Measurements from ENCODE around the gene SEC16A. TPM values are rescaled to one million over a fixed set of nuclear protein-coding genes. Genes with fewer than 3 reads are reported as not detected.

SEC16A gene
- total RNA-seq, result 10 to 100 TPM; 76.3 to 99.0 (median 92.4) TPM
- total RNA-seq (2013), result 55.2 TPM
- 143 to 327 (median 234) reads per million in 29 experiments for total RNA-seq

- peaks cover 37 to 40% (median 38%) of the 10 kb centered on the region in 3 donors for H3K4me1 Mint-ChIP-seq
- CTCF ChIA-PET, result interaction anchor here in 1 of 2 donors (1.1 kb wide), 1 partner anchor 56 kb away, joined by 6 read pairs; no protein-coding TSS in a partner anchor
- H3K9me3 ChIP-seq, result no peaks in the 10 kb centered on the region
- peak within 1 kb of the TSS; percentile 97 for H3K27ac ChIP-seq (ENCODE audit: low read length)
- ATAC-seq (replicated peaks in 1 of 4), result peak; percentile 68 to 78 (median 72)
- peaks cover 7 to 44% of the 10 kb centered on the region in 2 experiments for H3K4me1 ChIP-seq (ENCODE audit: control insufficient read depth in 1 of 2, extremely low read depth in 1 of 2, insufficient read depth in 2 of 2, low read length in 2 of 2)
- H3K27me3 Mint-ChIP-seq, result no peaks in the 10 kb centered on the region
- H3K36me3 Mint-ChIP-seq, result peaks cover 7% of the 10 kb centered on the region
- peak; percentile 96 to 100 (median 99) for DNase-seq
- peaks cover 0 to 6% of the 10 kb centered on the region in 2 experiments for H3K27me3 ChIP-seq (replicated peaks in 1 of 2; ENCODE audit: control insufficient read depth in 2 of 2, extremely low read depth in 1 of 2, insufficient read depth in 2 of 2, low read length in 1 of 2)
- peak within 1 kb of the TSS; percentile 94 to 97 (median 94) for H3K4me3 Mint-ChIP-seq
- peak within 1 kb of the TSS; percentile 64 to 77 for H3K4me3 ChIP-seq (ENCODE audit: control insufficient read depth in 1 of 2, extremely low read depth in 1 of 2, low read length in 1 of 2)
- peak within 1 kb of the TSS; percentile 97 for H3K27ac Mint-ChIP-seq
- WGBS (ENCODE audit: insufficient coverage), result under 1% methylated on average over 85 of the region's 109 CpGs
- POLR2A ChIA-PET, result no interaction called here
- H3K9me3 Mint-ChIP-seq, result no peaks in the 10 kb centered on the region
- peaks cover 0 to 13% of the 10 kb centered on the region in 2 donors for H3K36me3 ChIP-seq (ENCODE audit: control insufficient read depth in 2 of 2, extremely low read depth in 1 of 2, insufficient read depth in 1 of 2, low read length in 1 of 2)
These were observed at the start of gene SEC16A for GRCh38 chr9:136482793-136483588. Gene SEC16A, minus strand, starts transcription at chr9:136483040. Its CDS starts 5,425 bp downstream, at chr9:136477615.

- H3K4me3 ChIP-seq (ENCODE audit: control insufficient read depth in 1 of 2, extremely low read depth in 1 of 2, low read length in 1 of 2), result peak overlapping the region; percentile 27 to 47
- Mint-ChIP-seq H3K36me3 (no peaks in the 10 kb centered on the region), H3K9me3 (no peaks in the 10 kb centered on the region), H3K27me3 (no peaks in the 10 kb centered on the region), H3K27ac (peak overlapping the region; percentile 72 to 80), H3K4me1 (peaks cover 45 to 64% (median 49%) of the 10 kb centered on the region in 3 donors), H3K4me3 (peak overlapping the region; percentile 43 to 81 (median 45))
- ChIA-PET CTCF (no interaction called here), POLR2A (no interaction called here)
- peaks cover 53 to 85% of the 10 kb centered on the region in 2 experiments for H3K4me1 ChIP-seq (ENCODE audit: control insufficient read depth in 1 of 2, extremely low read depth in 1 of 2, insufficient read depth in 2 of 2, low read length in 2 of 2)
- DNase-seq (peak in 1 of 35 experiments; percentile 12), ATAC-seq (replicated peaks in 1 of 4) (no peak)
- H3K27ac ChIP-seq (ENCODE audit: low read length), result peak overlapping the region; percentile 78
- 91% methylated on average over 13 of the region's 39 CpGs for WGBS (ENCODE audit: insufficient coverage)
- no peaks in the 10 kb centered on the region for H3K9me3 ChIP-seq
- H3K36me3 ChIP-seq (ENCODE audit: control insufficient read depth in 2 of 2, extremely low read depth in 1 of 2, insufficient read depth in 1 of 2, low read length in 1 of 2), result peaks cover 0 to 11% of the 10 kb centered on the region in 2 donors
- H3K27me3 ChIP-seq (replicated peaks in 1 of 2; ENCODE audit: control insufficient read depth in 2 of 2, extremely low read depth in 1 of 2, insufficient read depth in 2 of 2, low read length in 1 of 2), result no peaks in the 10 kb centered on the region
These were observed 49.3 kb upstream of the SEC16A start for GRCh38 chr9:136531904-136532798.

GRCh38 chr9:136531186-136531903 is 48.5 kb upstream of the SEC16A start:
- Histone ChIP-seq H3K9me3 (no peaks in the 10 kb centered on the region), H3K4me3 (ENCODE audit: control insufficient read depth in 1 of 2, extremely low read depth in 1 of 2, low read length in 1 of 2) (no peak overlapping the region), H3K36me3 (ENCODE audit: control insufficient read depth in 2 of 2, extremely low read depth in 1 of 2, insufficient read depth in 1 of 2, low read length in 1 of 2) (peaks cover 0 to 6% of the 10 kb centered on the region in 2 donors), H3K27me3 (replicated peaks in 1 of 2; ENCODE audit: control insufficient read depth in 2 of 2, extremely low read depth in 1 of 2, insufficient read depth in 2 of 2, low read length in 1 of 2) (no peaks in the 10 kb centered on the region), H3K4me1 (ENCODE audit: control insufficient read depth in 1 of 2, extremely low read depth in 1 of 2, insufficient read depth in 2 of 2, low read length in 2 of 2) (peaks cover 49 to 84% of the 10 kb centered on the region in 2 experiments), H3K27ac (ENCODE audit: low read length) (no peak overlapping the region)
- ATAC-seq (replicated peaks in 1 of 4), result no peak
- POLR2A ChIA-PET, result interaction anchor here in 1 of 2 donors (0.6 kb wide), 1 partner anchor 11 kb away, joined by 13 read pairs; no protein-coding TSS in a partner anchor
- CTCF ChIA-PET, result no interaction called here
- peak overlapping the region; percentile 61 to 83 for H3K27ac Mint-ChIP-seq
- no peaks in the 10 kb centered on the region for H3K9me3 Mint-ChIP-seq
- WGBS (ENCODE audit: insufficient coverage), result 88% methylated on average over 28 of the region's 37 CpGs
- DNase-seq, result no peak
- no peaks in the 10 kb centered on the region for H3K27me3 Mint-ChIP-seq
- H3K4me1 Mint-ChIP-seq, result peaks cover 41 to 57% (median 42%) of the 10 kb centered on the region in 3 donors
- peak overlapping the region in 2 of 3 donors; percentile 21 to 81 for H3K4me3 Mint-ChIP-seq
- no peaks in the 10 kb centered on the region for H3K36me3 Mint-ChIP-seq

GRCh38 chr9:136530461-136531089 is 47.7 kb upstream of the SEC16A start:
- H3K9me3 Mint-ChIP-seq, result no peaks in the 10 kb centered on the region
- POLR2A ChIA-PET, result interaction anchor here in 1 of 2 donors (0.6 to 1.2 kb wide), 2 partner anchors 8 to 12 kb away, joined by 4 to 13 read pairs; no protein-coding TSS in a partner anchor
- H3K27me3 ChIP-seq (replicated peaks in 1 of 2; ENCODE audit: control insufficient read depth in 2 of 2, extremely low read depth in 1 of 2, insufficient read depth in 2 of 2, low read length in 1 of 2), result no peaks in the 10 kb centered on the region
- H3K27ac Mint-ChIP-seq, result peak overlapping the region; percentile 61 to 83
- peak overlapping the region in 1 of 2 donors; percentile 19 for H3K4me3 ChIP-seq (ENCODE audit: control insufficient read depth in 1 of 2, extremely low read depth in 1 of 2, low read length in 1 of 2)
- H3K4me1 Mint-ChIP-seq, result peaks cover 42 to 52% (median 42%) of the 10 kb centered on the region in 3 donors
- CTCF ChIA-PET, result no interaction called here
- no peak for ATAC-seq (replicated peaks in 1 of 4)
- no peak for DNase-seq
- no peak overlapping the region for H3K27ac ChIP-seq (ENCODE audit: low read length)
- H3K4me3 Mint-ChIP-seq, result peak overlapping the region in 1 of 3 donors; percentile 81
- H3K36me3 ChIP-seq (ENCODE audit: control insufficient read depth in 2 of 2, extremely low read depth in 1 of 2, insufficient read depth in 1 of 2, low read length in 1 of 2), result peaks cover 0 to 10% of the 10 kb centered on the region in 2 donors
- H3K4me1 ChIP-seq (ENCODE audit: control insufficient read depth in 1 of 2, extremely low read depth in 1 of 2, insufficient read depth in 2 of 2, low read length in 2 of 2), result peaks cover 45 to 79% of the 10 kb centered on the region in 2 experiments
- H3K36me3 Mint-ChIP-seq, result no peaks in the 10 kb centered on the region
- 76% methylated on average over 8 of the region's 20 CpGs for WGBS (ENCODE audit: insufficient coverage)
- H3K27me3 Mint-ChIP-seq, result no peaks in the 10 kb centered on the region
- H3K9me3 ChIP-seq, result no peaks in the 10 kb centered on the region

- H3K4me1 ChIP-seq (ENCODE audit: control insufficient read depth in 1 of 2, extremely low read depth in 1 of 2, insufficient read depth in 2 of 2, low read length in 2 of 2), result peaks cover 43 to 72% of the 10 kb centered on the region in 2 experiments
- CTCF ChIA-PET, result no interaction called here
- no peaks in the 10 kb centered on the region for H3K27me3 Mint-ChIP-seq
These were observed 46.9 kb upstream of the SEC16A start for GRCh38 chr9:136529516-136530460.

More at GRCh38 chr9:136529516-136530460, 46.9 kb upstream of the SEC16A start:
- no peaks in the 10 kb centered on the region for H3K9me3 ChIP-seq
- peak overlapping the region in 1 of 2 donors; percentile 19 for H3K4me3 ChIP-seq (ENCODE audit: control insufficient read depth in 1 of 2, extremely low read depth in 1 of 2, low read length in 1 of 2)
- POLR2A ChIA-PET, result interaction anchor here in 1 of 2 donors (1.2 kb wide), 1 partner anchor 9 kb away, joined by 4 read pairs; no protein-coding TSS in a partner anchor
- ATAC-seq (replicated peaks in 1 of 4) (no peak), DNase-seq (no peak)
- H3K36me3 Mint-ChIP-seq, result no peaks in the 10 kb centered on the region
- 62% methylated on average over 37 of the region's 40 CpGs for WGBS (ENCODE audit: insufficient coverage)
- no peak overlapping the region for H3K27ac ChIP-seq (ENCODE audit: low read length)
- no peaks in the 10 kb centered on the region for H3K9me3 Mint-ChIP-seq
- peak overlapping the region in 1 of 2 donors; percentile 61 for H3K27ac Mint-ChIP-seq
- H3K4me3 Mint-ChIP-seq, result peak overlapping the region in 1 of 3 donors; percentile 81
- H3K27me3 ChIP-seq (replicated peaks in 1 of 2; ENCODE audit: control insufficient read depth in 2 of 2, extremely low read depth in 1 of 2, insufficient read depth in 2 of 2, low read length in 1 of 2), result no peaks in the 10 kb centered on the region
- H3K4me1 Mint-ChIP-seq, result peaks cover 42 to 52% (median 43%) of the 10 kb centered on the region in 3 donors
- peaks cover 0 to 10% of the 10 kb centered on the region in 2 donors for H3K36me3 ChIP-seq (ENCODE audit: control insufficient read depth in 2 of 2, extremely low read depth in 1 of 2, insufficient read depth in 1 of 2, low read length in 1 of 2)
